ENCODE data around the gene TGM2.

GRCh38 chr20:38190166-38190565 is 25.1 kb upstream of the TGM2 start:
- TF ChIP-seq CTCF (IDR thresholded peaks at IDR 0.05) (no peak), POLR2A (IDR thresholded peaks at IDR 0.05) (no peak)
